Dendritic cell treated with granulocyte-macrophage colony-stimulating factor and Interleukin-4, amounts not matched to agents 40 ng/mL and 50 ng/mL, for 4 days (primary cell): Measurements from ENCODE around the gene NUDT5.

Experiments used
- H3K27ac Mint-ChIP-seq: one replicate; pipeline ENCODE4 v1.8.0; 2022; ENCODE audit warnings: mild to moderate bottlenecking, mixed read lengths
- H3K27me3 Mint-ChIP-seq: one replicate; pipeline ENCODE4 v1.8.0; 2022; ENCODE audit warnings: mild to moderate bottlenecking, mixed read lengths
- H3K36me3 Mint-ChIP-seq: one replicate; pipeline ENCODE4 v1.8.0; 2022; ENCODE audit warnings: low read depth, mixed read lengths
- H3K4me1 Mint-ChIP-seq: one replicate; pipeline ENCODE4 v1.8.0; 2022; ENCODE audit warnings: low read depth, mixed read lengths
- H3K4me3 Mint-ChIP-seq: one replicate; pipeline ENCODE4 v1.8.0; 2022; ENCODE audit warnings: mild to moderate bottlenecking, moderate library complexity, mixed read lengths
- H3K9me3 Mint-ChIP-seq: one replicate; pipeline ENCODE4 v1.8.0; 2022; ENCODE audit warnings: mixed read lengths
- intact Hi-C: fragments of 100-400 bp; cut with micrococcal nuclease; formaldehyde crosslinking; loops from one replicate; pipeline ENCODE4 v1.15.0; 2022

NUDT5 gene

GRCh38 chr10:12165999-12166775 lies 29.5 kb downstream of the NUDT5 start:
- peaks cover 5% of the 10 kb centered on the region for H3K4me1 Mint-ChIP-seq
- H3K27ac Mint-ChIP-seq = no peak overlapping the region
- H3K9me3 Mint-ChIP-seq = no peaks in the 10 kb centered on the region
- intact Hi-C loops = no loop called here
- peaks cover 99% of the 10 kb centered on the region for H3K36me3 Mint-ChIP-seq
- no peak overlapping the region for H3K4me3 Mint-ChIP-seq
- H3K27me3 Mint-ChIP-seq = peaks cover 70% of the 10 kb centered on the region

- intact Hi-C loops = no loop called here
- Mint-ChIP-seq H3K9me3 (no peaks in the 10 kb centered on the region), H3K36me3 (peaks cover 97% of the 10 kb centered on the region), H3K27ac (no peak overlapping the region), H3K27me3 (peaks cover 74% of the 10 kb centered on the region), H3K4me3 (no peak overlapping the region), H3K4me1 (peaks cover 5% of the 10 kb centered on the region)
Measured at GRCh38 chr10:12165036-12165435, 30.7 kb downstream of the NUDT5 start.

GRCh38 chr10:12164085-12164484 lies 31.6 kb downstream of the NUDT5 start:
- peaks cover 79% of the 10 kb centered on the region for H3K27me3 Mint-ChIP-seq
- H3K4me3 Mint-ChIP-seq = no peak overlapping the region
- peaks cover 5% of the 10 kb centered on the region for H3K4me1 Mint-ChIP-seq
- H3K27ac Mint-ChIP-seq = no peak overlapping the region
- intact Hi-C loops = no loop called here
- peaks cover 93% of the 10 kb centered on the region for H3K36me3 Mint-ChIP-seq
- no peaks in the 10 kb centered on the region for H3K9me3 Mint-ChIP-seq

- H3K36me3 Mint-ChIP-seq = peaks cover 93% of the 10 kb centered on the region
- H3K4me3 Mint-ChIP-seq = no peak overlapping the region
- no peaks in the 10 kb centered on the region for H3K9me3 Mint-ChIP-seq
- no peak overlapping the region for H3K27ac Mint-ChIP-seq
- H3K27me3 Mint-ChIP-seq = peaks cover 80% of the 10 kb centered on the region
- H3K4me1 Mint-ChIP-seq = peaks cover 10% of the 10 kb centered on the region
- intact Hi-C loops = no loop called here
Measured at GRCh38 chr10:12162927-12163326, 32.8 kb downstream of the NUDT5 start.

DNA sequence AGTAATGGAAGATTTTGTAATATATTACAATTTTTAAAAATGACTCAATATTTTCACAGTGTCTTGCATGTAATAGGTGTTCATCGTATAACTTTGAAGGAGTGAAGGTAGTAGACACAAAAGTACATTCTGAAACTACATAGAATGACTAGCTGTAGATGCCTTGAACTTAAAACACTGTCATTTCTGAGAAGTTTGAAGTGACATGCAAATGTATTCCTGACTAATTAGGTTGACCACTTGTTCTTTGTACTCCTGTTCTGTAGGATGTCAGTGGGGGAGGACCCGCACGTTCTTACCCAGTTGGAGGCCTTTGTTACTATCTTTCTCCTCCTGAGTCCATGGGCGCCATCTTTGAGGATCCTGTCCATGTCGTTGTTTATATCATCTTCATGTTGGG lies 35.0 kb downstream of the NUDT5 start:
- H3K27ac Mint-ChIP-seq = no peak overlapping the region

GRCh38 chr10:12158111-12158510 lies 37.6 kb downstream of the NUDT5 start:
- no peak overlapping the region for H3K27ac Mint-ChIP-seq
- peaks cover 88% of the 10 kb centered on the region for H3K27me3 Mint-ChIP-seq
- no peak overlapping the region for H3K4me3 Mint-ChIP-seq
- peaks cover 16% of the 10 kb centered on the region for H3K4me1 Mint-ChIP-seq
- no peaks in the 10 kb centered on the region for H3K9me3 Mint-ChIP-seq
- intact Hi-C loops = no loop called here
- peaks cover 77% of the 10 kb centered on the region for H3K36me3 Mint-ChIP-seq

More for the DNA sequence above, 35.0 kb downstream of the NUDT5 start:
- peaks cover 21% of the 10 kb centered on the region for H3K4me1 Mint-ChIP-seq
- intact Hi-C loops = no loop called here
- no peak overlapping the region for H3K4me3 Mint-ChIP-seq
- no peaks in the 10 kb centered on the region for H3K9me3 Mint-ChIP-seq
- H3K36me3 Mint-ChIP-seq = peaks cover 86% of the 10 kb centered on the region
- peaks cover 89% of the 10 kb centered on the region for H3K27me3 Mint-ChIP-seq

DNA sequence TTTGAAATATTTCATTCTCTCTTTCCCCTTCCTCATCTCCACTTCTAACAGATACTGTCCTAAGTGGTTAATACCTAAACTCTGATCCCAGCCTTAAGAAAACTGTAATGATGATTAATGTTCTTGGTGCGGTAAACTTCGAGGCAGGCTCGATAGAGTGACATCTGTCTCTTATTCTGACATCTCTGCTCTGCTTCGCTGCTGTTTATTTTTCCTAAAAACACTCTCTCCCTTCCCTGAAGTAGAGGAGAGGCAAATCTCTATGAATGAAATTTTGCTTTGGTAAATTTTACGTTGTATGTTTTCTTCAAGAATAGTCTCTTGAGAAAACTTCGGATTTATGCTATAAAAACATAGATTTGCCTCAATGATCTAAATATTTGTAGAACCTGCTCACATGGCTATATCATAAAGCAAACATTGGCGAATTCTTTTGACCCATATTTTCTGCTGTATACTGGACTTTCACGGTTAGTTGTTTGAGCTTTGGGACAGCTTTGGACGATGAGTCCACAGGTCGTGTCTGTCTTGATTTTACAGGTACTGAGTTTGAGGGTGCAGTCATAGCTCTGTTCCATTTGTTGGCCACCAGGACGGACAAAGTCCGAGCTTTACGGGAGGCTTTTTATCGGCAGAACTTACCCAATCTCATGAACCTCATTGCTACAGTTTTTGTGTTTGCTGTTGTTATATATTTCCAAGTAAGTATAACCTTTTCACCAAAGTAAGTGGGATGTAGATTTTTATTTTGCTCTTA lies 39.1 kb downstream of the NUDT5 start:
- Mint-ChIP-seq H3K27ac (no peak overlapping the region), H3K9me3 (no peaks in the 10 kb centered on the region), H3K4me1 (peaks cover 16% of the 10 kb centered on the region), H3K4me3 (no peak overlapping the region), H3K27me3 (peaks cover 90% of the 10 kb centered on the region), H3K36me3 (peaks cover 67% of the 10 kb centered on the region)
- intact Hi-C loops = no loop called here

GRCh38 chr10:12154516-12154915 lies 41.2 kb downstream of the NUDT5 start:
- Mint-ChIP-seq H3K4me3 (no peak overlapping the region), H3K9me3 (no peaks in the 10 kb centered on the region), H3K27me3 (peaks cover 86% of the 10 kb centered on the region), H3K27ac (no peak overlapping the region), H3K4me1 (peaks cover 16% of the 10 kb centered on the region), H3K36me3 (peaks cover 62% of the 10 kb centered on the region)
- intact Hi-C loops = no loop called here

GRCh38 chr10:12150163-12150562 lies 45.5 kb downstream of the NUDT5 start:
- Mint-ChIP-seq H3K27me3 (peaks cover 61% of the 10 kb centered on the region), H3K36me3 (peaks cover 53% of the 10 kb centered on the region), H3K9me3 (no peaks in the 10 kb centered on the region), H3K4me3 (no peak overlapping the region), H3K27ac (no peak overlapping the region), H3K4me1 (no peaks in the 10 kb centered on the region)
- intact Hi-C loops = no loop called here

DNA sequence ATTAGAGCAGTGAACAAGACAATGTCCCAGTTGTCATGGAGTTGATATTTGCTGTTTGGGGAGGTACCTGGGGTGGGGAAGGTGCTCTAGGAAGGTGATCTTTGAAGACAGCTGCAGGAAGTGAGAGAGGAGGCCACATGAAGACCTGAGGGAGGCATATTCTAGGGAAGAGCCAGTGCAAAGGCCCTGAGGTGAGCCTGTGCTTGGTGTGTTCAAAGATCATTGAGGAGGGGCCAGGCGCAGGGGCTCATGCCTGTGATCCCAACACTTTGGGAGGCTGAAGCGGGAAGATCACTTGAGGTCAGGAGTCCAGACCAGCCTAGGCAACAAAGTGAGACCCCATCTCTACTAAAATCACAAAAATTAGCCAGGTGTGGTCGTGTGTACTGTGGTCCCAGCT lies 51.2 kb downstream of the NUDT5 start:
- intact Hi-C loops = no loop called here
- Mint-ChIP-seq H3K27me3 (peaks cover 22% of the 10 kb centered on the region), H3K9me3 (no peaks in the 10 kb centered on the region), H3K36me3 (peaks cover 59% of the 10 kb centered on the region), H3K4me3 (no peak overlapping the region), H3K27ac (no peak overlapping the region), H3K4me1 (no peaks in the 10 kb centered on the region)

DNA sequence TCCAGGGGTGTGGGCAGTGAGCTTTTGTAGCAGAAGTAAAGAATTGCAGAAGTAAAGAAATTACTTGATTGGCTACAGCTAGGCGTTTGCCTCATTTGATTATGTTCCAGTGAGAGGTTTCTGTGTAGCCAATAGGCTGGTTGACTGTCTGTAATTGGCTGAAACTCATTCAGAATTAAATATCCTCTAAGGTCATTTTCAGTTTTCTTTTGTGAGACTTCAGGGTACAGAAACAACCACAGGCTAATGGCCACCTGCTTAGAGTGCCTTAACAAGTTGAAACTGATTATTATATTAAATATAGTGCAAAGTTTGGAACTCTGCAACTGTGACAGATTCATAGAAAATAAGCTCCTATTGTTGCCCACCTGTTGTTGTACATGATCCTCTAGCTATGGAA lies 55.7 kb downstream of the NUDT5 start:
- H3K36me3 Mint-ChIP-seq = peaks cover 70% of the 10 kb centered on the region

GRCh38 chr10:12135631-12136030 lies 60.1 kb downstream of the NUDT5 start:
- intact Hi-C loops = no loop called here
- Mint-ChIP-seq H3K27me3 (no peaks in the 10 kb centered on the region), H3K36me3 (peaks cover 54% of the 10 kb centered on the region), H3K9me3 (no peaks in the 10 kb centered on the region), H3K27ac (no peak overlapping the region), H3K4me1 (peaks cover 2% of the 10 kb centered on the region), H3K4me3 (no peak overlapping the region)

More for the DNA sequence above, 55.7 kb downstream of the NUDT5 start:
- Mint-ChIP-seq H3K9me3 (no peaks in the 10 kb centered on the region), H3K27ac (no peak overlapping the region), H3K4me3 (no peak overlapping the region), H3K4me1 (no peaks in the 10 kb centered on the region), H3K27me3 (peaks cover 5% of the 10 kb centered on the region)
- intact Hi-C loops = no loop called here

DNA sequence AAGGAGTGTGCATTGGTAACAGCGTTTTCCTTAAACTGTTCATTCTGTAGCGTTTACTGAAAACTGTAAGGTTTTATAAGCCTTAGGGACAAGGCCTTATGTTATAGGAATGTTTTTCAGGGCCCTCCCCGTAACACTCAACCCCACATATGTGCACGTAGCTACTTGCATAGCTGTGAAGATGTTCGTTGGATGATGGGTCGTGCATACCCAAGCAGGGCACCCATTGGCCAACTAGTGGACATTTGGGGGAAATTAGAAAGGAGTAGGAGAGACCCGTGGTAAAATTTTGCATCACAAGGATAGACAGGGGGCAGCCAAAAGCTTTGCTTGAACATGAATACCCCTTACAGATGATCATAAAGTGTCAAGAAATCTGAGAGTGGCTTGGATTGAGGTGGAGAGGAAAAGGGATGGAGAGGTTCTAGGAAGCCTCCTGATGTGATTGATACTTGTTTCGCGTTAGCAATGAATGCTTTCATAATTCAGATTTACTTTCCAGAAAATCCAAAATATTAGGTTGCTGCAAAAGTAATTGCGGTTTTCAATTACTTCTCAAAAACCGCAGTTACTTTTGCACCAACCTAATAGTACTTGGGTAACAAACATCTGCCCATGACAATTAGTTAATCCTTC lies 65.3 kb downstream of the NUDT5 start:
- peak overlapping the region; percentile 92 for H3K27ac Mint-ChIP-seq

More for the DNA sequence above, 65.3 kb downstream of the NUDT5 start:
- H3K9me3 Mint-ChIP-seq = no peaks in the 10 kb centered on the region
- peak overlapping the region; percentile 80 for H3K4me3 Mint-ChIP-seq
- H3K36me3 Mint-ChIP-seq = peaks cover 24% of the 10 kb centered on the region
- H3K4me1 Mint-ChIP-seq = peaks cover 24% of the 10 kb centered on the region
- intact Hi-C loops = no loop called here
- peaks cover 4% of the 10 kb centered on the region for H3K27me3 Mint-ChIP-seq
